Ramos (cell line): ENCODE results near the gene CLCNKA.

Experiments
- in situ Hi-C: fragments of 300-500 bp; cut with MboI; formaldehyde crosslinking; loops from one replicate; pipeline ENCODE4 v1.14.3; 2022; ENCODE audit warnings: low sequenced_read_pairs; ENCODE audit not compliant: unreplicated experiment

CLCNKA gene

DNA sequence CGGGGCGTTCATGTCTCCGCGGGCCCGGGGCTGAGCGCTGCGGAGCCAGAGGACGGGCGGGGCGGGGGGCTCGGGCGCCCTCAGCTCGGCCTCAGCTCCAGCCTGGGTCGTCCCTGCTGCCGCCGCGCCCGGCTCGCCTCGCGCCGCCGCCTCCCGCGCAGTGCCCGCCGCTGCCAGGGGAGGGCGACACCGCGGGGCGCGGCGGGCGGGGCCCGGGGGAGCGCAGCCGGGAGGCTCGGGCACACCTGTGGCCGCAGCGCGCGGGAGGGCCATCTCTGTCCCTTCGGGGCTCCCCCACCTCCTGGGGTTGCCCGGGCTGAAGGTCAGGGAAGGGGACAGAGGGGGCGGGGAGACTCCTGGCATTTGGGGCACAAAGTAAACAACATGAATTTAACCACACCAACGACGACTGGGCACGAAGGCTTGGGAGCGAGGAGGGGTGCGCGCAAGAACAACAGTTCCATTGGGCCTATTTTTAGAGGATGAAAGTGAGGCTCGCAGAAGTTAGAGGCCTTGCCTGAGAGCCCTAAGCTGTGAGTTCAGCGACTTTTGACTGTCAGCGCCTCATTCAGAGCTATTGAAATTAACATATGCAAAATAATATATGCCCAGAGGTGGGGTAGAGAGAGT is 51.8 kb downstream of the CLCNKA start, which contains the start of gene FAM131C:
Gene FAM131C, minus strand, starts transcription at position 162 of the 630 bp plus-strand sequence. CDS start 209 bp downstream, outside the sequence.
- in situ Hi-C loops = no loop called here

DNA sequence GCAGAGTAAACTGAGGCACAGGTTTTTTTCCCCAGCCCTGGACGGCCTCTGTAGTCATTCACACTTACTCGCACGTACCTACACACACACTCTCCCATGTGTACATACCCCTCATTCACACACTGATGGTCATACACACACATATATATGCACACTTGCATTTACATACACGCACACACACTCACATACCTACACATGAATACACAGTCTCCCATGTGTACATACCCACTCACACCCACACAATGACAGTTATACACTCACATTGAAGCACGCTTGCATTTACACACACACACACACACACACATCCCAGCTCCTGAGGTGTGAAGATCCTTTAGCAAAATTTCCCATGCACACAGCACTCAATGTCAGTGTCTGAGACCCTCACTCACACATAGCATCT is 52.4 kb downstream of the CLCNKA start:
- in situ Hi-C loops = no loop called here

DNA sequence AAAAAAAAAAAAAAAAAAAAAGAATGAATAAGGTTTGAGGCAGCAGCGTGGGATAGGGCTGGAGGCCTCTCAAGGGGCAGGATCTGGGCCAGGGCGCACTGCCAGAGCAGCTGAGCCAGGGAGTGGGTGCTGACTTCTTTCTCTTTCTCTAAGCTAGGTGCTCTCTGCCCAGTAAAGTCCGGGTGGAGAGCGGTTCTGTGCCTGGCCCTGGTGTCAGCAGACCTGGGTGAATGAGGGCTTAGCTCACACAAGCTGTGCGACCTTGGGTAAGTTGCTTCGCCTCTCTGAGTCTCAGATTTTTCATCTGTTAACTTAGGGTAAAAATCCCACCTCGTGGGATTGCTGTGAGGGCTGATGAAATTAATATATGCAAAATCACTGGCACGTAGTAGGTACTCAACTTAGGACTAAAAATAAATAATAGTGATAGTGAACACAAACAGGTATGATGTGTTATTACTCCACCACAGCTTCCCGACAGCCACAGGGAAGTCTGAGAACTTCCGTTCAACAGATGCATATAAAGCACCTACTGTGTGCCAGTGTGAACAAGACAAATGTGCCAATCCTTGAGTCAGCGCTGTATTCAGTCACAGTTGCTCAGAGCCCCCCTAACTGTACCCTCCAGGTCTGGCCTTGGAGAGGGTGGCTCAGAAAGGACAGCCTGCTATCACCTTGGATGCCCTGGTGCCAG is 53.6 kb downstream of the CLCNKA start:
- in situ Hi-C loops = no loop called here

DNA sequence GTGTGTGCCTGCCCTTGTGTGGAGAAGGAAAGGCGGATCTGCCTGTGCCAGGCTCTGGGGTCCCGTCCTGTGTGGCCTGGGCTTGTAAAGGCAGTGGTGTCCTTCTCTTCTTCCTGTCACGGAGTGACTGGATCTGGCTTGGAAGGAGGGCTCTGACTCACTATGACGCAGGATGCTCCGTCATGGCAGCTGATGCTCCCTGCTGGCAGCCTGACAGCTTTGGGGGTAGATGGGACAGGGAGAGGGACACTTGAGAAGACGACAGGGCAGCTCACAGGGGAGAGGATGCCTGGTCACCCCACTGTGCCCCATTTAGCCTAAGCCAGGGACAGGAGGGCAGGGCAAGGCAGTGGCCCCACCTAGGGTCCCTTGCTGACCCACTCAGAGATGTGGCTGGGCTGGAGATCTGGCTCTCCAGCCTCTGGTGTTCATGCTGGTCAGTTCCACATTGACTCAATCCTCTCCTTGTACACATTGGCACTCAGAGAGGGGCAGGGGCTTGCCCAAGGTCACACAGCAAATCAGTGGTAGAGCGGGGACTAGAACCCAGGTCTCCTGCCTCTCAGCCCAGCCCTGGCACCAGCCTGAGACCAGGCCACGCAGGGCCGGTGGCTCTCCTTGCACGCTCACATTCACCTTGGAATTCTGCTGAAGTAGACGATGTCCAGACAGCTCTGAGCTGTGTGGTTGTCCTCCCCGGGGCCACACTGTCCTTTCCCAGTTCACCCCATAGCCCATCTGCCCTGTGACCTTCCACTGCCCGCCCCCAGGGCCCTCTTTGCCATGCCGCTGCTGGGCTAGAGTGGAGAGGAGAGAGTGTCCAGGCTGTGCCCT is 54.4 kb downstream of the CLCNKA start:
- in situ Hi-C loops = no loop called here

- in situ Hi-C loops = no loop called here
Observed at GRCh38 chr1:16076865-16077238, 55.0 kb downstream of the CLCNKA start.

- in situ Hi-C loops = no loop called here
Observed at GRCh38 chr1:16077406-16078245, 55.8 kb downstream of the CLCNKA start.

GRCh38 chr1:16078925-16079656 is 57.3 kb downstream of the CLCNKA start:
- in situ Hi-C loops = no loop called here

DNA sequence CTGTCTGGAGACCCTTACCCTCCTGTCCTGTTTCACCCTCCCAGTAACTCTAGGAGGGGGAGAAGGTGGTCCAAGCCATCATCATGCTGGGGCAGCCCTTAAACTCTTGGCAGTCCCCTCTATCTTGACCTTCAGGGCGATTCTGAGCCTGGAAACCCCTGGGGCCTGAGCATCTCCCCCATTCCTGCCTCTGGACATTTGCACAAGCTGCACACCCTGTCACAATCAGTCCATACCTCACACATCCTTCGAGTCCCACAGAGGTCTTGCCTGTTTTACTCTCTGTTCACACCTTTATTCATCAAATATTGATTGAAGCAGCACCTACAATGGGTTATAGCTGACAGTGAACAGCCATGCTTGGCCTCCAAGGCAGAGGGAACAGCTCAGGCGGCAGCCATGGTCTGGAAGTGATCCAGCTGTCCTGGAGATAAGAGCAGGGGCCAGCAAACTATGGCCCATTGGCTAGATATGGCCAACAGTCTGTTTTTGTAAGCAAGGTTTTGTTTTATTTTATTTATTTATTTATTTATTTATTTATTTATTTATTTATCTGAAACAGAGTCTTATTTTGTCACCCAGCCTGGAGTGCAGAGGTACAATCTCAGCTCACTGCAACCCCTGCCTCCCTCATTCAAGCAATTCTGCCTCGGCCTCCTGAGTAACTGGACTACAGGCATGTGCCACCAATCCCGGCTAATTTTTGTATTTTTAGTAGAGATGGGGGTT is 58.8 kb downstream of the CLCNKA start:
- in situ Hi-C loops = loop anchor here (5.0 to 10.0 kb wide), 2 partner anchors 102 to 284 kb away; partner anchors contain the start of gene SZRD1

DNA sequence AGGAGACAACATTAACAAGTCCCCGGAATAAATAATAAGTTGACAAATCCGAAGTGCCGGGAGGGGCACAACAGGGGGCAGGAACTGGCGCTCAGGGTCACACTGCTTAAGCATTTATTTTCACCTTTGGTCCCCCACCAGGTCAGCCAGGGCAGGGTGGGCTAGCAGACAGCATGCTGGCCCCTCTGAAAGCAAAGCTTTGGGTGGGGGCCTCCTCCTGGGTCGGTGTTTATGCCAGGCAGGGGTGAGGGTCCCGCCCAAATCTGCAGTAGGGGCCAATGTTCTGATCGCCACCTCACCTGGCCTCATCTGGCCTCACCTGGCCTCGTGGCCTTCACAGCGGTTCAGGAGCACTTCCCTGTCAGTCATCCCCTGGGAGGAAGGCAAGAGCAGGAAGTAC is 59.8 kb downstream of the CLCNKA start:
- in situ Hi-C loops = loop anchor here (5.0 to 10.0 kb wide), 2 partner anchors 101 to 283 kb away; partner anchors contain the start of gene SZRD1

- in situ Hi-C loops = loop anchor here (5.0 to 10.0 kb wide), 2 partner anchors 100 to 282 kb away; partner anchors contain the start of gene SZRD1
Observed at GRCh38 chr1:16082283-16083038, 60.6 kb downstream of the CLCNKA start.

DNA sequence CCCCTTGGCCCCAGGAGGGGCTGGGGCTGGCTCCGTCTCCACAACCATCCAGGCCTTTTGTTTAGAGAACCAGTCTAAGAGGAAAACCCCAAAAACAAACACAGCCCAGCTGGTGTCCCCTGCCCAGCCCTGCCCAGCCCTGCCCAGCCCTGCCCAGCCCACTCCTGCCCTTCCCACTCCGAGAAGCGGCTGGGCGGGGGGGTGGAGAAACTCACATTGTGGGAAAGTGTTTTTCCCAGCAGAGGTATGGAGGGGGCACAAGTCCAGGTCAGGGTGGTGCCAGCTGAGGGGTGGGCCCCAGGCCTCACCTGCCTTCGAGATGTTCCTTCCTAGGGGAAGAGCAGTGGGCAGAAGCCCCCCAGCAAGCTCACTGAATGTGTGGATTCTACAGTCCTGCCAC is 61.6 kb downstream of the CLCNKA start:
- in situ Hi-C loops = loop anchor here (5.0 to 10.0 kb wide), 2 partner anchors 99 to 281 kb away; partner anchors contain the start of gene SZRD1
